GM19372 (cell line): ENCODE results near the gene UGT1A7.
"Not testable (repeated sequence)": the region's sequence is repeated elsewhere in the genome, so short reads cannot be mapped to it uniquely, and the experiment has no call there.

ENCODE experiments used
- ATAC-seq: cut with Tn5 transposase; IDR thresholded peaks from one replicate; pipeline ENCODE4 v1.9.1; 2021; ENCODE audit warnings: mild to moderate bottlenecking, low read depth, moderate library complexity; ENCODE audit not compliant: unreplicated experiment

UGT1A7 gene

GRCh38 chr2:233711312-233712008 is 29.8 kb downstream of the UGT1A7 start:
- ATAC-seq: no peak

GRCh38 chr2:233712611-233713261 is 31.0 kb downstream of the UGT1A7 start, which contains the start of gene UGT1A5:
Gene UGT1A5, plus strand, starts transcription at chr2:233712907. Its CDS starts 85 bp downstream, at chr2:233712992.
- ATAC-seq: no peak

- no peak for ATAC-seq
Measured at GRCh38 chr2:233713262-233713615, 31.5 kb downstream of the UGT1A7 start.

- ATAC-seq: no peak
Measured at GRCh38 chr2:233714121-233714520, 32.4 kb downstream of the UGT1A7 start.

- no peak for ATAC-seq
Measured at GRCh38 chr2:233718552-233718951, 36.9 kb downstream of the UGT1A7 start, which contains the start of gene UGT1A4. Gene UGT1A4, plus strand, starts transcription at chr2:233718736. Its CDS starts 85 bp downstream, at chr2:233718821.

- no peak for ATAC-seq
Measured at GRCh38 chr2:233728723-233729301, 47.1 kb downstream of the UGT1A7 start, which contains the start of gene UGT1A3. Gene UGT1A3, plus strand, starts transcription at chr2:233729042. Its CDS starts 85 bp downstream, at chr2:233729127.

GRCh38 chr2:233736868-233737653 is 55.4 kb downstream of the UGT1A7 start:
- ATAC-seq: not testable (repeated sequence)

GRCh38 chr2:233740870-233741269 is 59.2 kb downstream of the UGT1A7 start:
- ATAC-seq: no peak

- no peak for ATAC-seq
Measured at GRCh38 chr2:233743464-233744259, 62.0 kb downstream of the UGT1A7 start.

- ATAC-seq: no peak
Measured at GRCh38 chr2:233745073-233745755, 63.5 kb downstream of the UGT1A7 start.

- ATAC-seq: not testable (repeated sequence)
Measured at GRCh38 chr2:233745838-233746237, 64.1 kb downstream of the UGT1A7 start.

- no peak for ATAC-seq
Measured at GRCh38 chr2:233746475-233747282, 65.0 kb downstream of the UGT1A7 start.

- no peak for ATAC-seq
Measured at GRCh38 chr2:233747283-233747544, 65.5 kb downstream of the UGT1A7 start.

- ATAC-seq: not testable (repeated sequence)
Measured at GRCh38 chr2:233750689-233751088, 69.0 kb downstream of the UGT1A7 start.

- not testable (repeated sequence) for ATAC-seq
Measured at GRCh38 chr2:233751212-233752009, 69.7 kb downstream of the UGT1A7 start.

GRCh38 chr2:233754872-233755611 is 73.3 kb downstream of the UGT1A7 start:
- no peak for ATAC-seq

- no peak for ATAC-seq
Measured at GRCh38 chr2:233756429-233757081, 74.9 kb downstream of the UGT1A7 start.
